BE2C (cell line): ENCODE results near the gene NGEF.

Source experiments
- DNase-seq: peaks from one replicate; pipeline ENCODE4 v3.0.0-alpha.2; 2020
- H3K27me3 ChIP-seq: fragments of 250-450 bp; sonication (Bioruptor Pico); 2 replicates; pipeline ENCODE4 v1.5.1; 2020; ENCODE audit warnings: mild to moderate bottlenecking
- H3K36me3 ChIP-seq: fragments of 250-450 bp; sonication (Bioruptor Pico); 2 replicates; pipeline ENCODE4 v1.5.1; 2020; ENCODE audit warnings: mild to moderate bottlenecking
- H3K4me1 ChIP-seq: fragments of 250-450 bp; sonication (Bioruptor Pico); 2 replicates; pipeline ENCODE4 v1.5.1; 2020
- H3K4me3 ChIP-seq: 2 replicates; pipeline ENCODE4 v1.5.1; 2011; ENCODE audit warnings: low read depth, low read length
- H3K9me3 ChIP-seq: fragments of 250-450 bp; sonication (Bioruptor Pico); 2 replicates; pipeline ENCODE4 v1.5.1; 2020
- CTCF ChIP-seq: IDR thresholded peaks from 2 replicates; pipeline ENCODE4 v1.5.1; 2012; ENCODE audit warnings: mild to moderate bottlenecking, low read depth, low read length

NGEF gene

GRCh38 chr2:232900811-232901735 is 112.0 kb downstream of the NGEF start:
- no peaks in the 10 kb centered on the region for H3K27me3 ChIP-seq
- H3K9me3 ChIP-seq: no peaks in the 10 kb centered on the region
- H3K4me3 ChIP-seq: no peak overlapping the region
- no peaks in the 10 kb centered on the region for H3K36me3 ChIP-seq
- no peak for DNase-seq
- TF ChIP-seq CTCF: no peak
- H3K4me1 ChIP-seq: no peaks in the 10 kb centered on the region

- no peaks in the 10 kb centered on the region for H3K27me3 ChIP-seq
- no peak overlapping the region for H3K4me3 ChIP-seq
- no peaks in the 10 kb centered on the region for H3K36me3 ChIP-seq
- no peak for DNase-seq
- TF ChIP-seq CTCF: no peak
- no peaks in the 10 kb centered on the region for H3K9me3 ChIP-seq
- H3K4me1 ChIP-seq: no peaks in the 10 kb centered on the region
These were observed 114.2 kb downstream of the NGEF start for GRCh38 chr2:232898592-232899543.

GRCh38 chr2:232897598-232898408 is 115.3 kb downstream of the NGEF start:
- Histone ChIP-seq H3K36me3 (no peaks in the 10 kb centered on the region), H3K4me3 (no peak overlapping the region), H3K9me3 (no peaks in the 10 kb centered on the region), H3K4me1 (no peaks in the 10 kb centered on the region), H3K27me3 (no peaks in the 10 kb centered on the region)
- no peak for TF ChIP-seq CTCF
- DNase-seq: no peak

GRCh38 chr2:232896720-232897597 is 116.1 kb downstream of the NGEF start:
- Histone ChIP-seq H3K4me1 (no peaks in the 10 kb centered on the region), H3K27me3 (no peaks in the 10 kb centered on the region)
- no peak for TF ChIP-seq CTCF

GRCh38 chr2:232896111-232896510 is 116.9 kb downstream of the NGEF start:
- H3K4me1 ChIP-seq: no peaks in the 10 kb centered on the region
- no peak for TF ChIP-seq CTCF
- no peaks in the 10 kb centered on the region for H3K27me3 ChIP-seq
- H3K36me3 ChIP-seq: no peaks in the 10 kb centered on the region
- no peaks in the 10 kb centered on the region for H3K9me3 ChIP-seq
- H3K4me3 ChIP-seq: no peak overlapping the region
- DNase-seq: no peak

More at GRCh38 chr2:232896720-232897597, 116.1 kb downstream of the NGEF start:
- Histone ChIP-seq H3K36me3 (no peaks in the 10 kb centered on the region), H3K9me3 (no peaks in the 10 kb centered on the region), H3K4me3 (no peak overlapping the region)
- DNase-seq: no peak
